GM12878 (cell line): Measurements from ENCODE around the gene KIAA2012. TPM values are rescaled to one million over a fixed set of nuclear protein-coding genes. Genes with fewer than 3 reads are reported as not detected.

Experiments
- ATAC-seq: fragments of 200-7000 bp; cut with Tn5 transposase; 3 replicates; pipeline ENCODE4 v1.9.1; 2020; ENCODE audit warnings: mild to moderate bottlenecking, moderate library complexity
- BruUV-seq: library from RNA; stranded (reverse); fragments of 400-500 nt; replicated peaks from 2 replicates; lab custom pipeline; 2021; lab: Mats Ljungman, UMichigan
- CTCF ChIA-PET: fragments of 300-600 bp; sonication (Branson Sonifier 250); formaldehyde crosslinking; extraction: SDS; loops from one replicate; lab custom pipeline; 2021; ENCODE audit warnings: inconsistent platforms; lab: Yijun Ruan, JAX
- POLR2A ChIA-PET: fragments of 350-600 bp; formaldehyde crosslinking; extraction: SDS; loops from one replicate; lab custom pipeline; 2021; ENCODE audit warnings: inconsistent platforms; lab: Charles Lee
- RAD21 ChIA-PET: fragments of 300-600 bp; sonication (Branson Sonifier 250); formaldehyde crosslinking; loops from one replicate; lab custom pipeline; 2023; ENCODE audit warnings: antibody characterized with exemption; ENCODE audit not compliant: unreplicated experiment; lab: Charles Lee
- SMC1A ChIA-PET: fragments of 300-600 bp; sonication (Branson Sonifier 250); formaldehyde crosslinking; loops from one replicate; lab custom pipeline; 2023; ENCODE audit not compliant: unreplicated experiment, uncharacterized antibody; lab: Charles Lee
- DNase-seq: peaks from one replicate; pipeline ENCODE4 v3.0.0-alpha.2; 2011; ENCODE audit warnings: low read depth, low spot score
- FAIRE-seq: peaks from 3 replicates; lab custom pipeline; 2011; peaks lifted over from hg19 to GRCh38; lab: Jason Lieb, UNC
- H2AFZ ChIP-seq: 2 replicates; pipeline ENCODE4 v1.6.0; 2011; ENCODE audit warnings: low read depth, low read length, control low read depth; ENCODE audit not compliant: control insufficient read depth
- H3K27ac ChIP-seq: 2 replicates; pipeline ENCODE4 v1.5.1; 2011; ENCODE audit warnings: control low read depth; ENCODE audit not compliant: control insufficient read depth, insufficient read depth
- H3K27me3 ChIP-seq, 2 experiments: replicated peaks in 1 of 2; 2 replicates each; pipeline versions ENCODE4 v1.6.0 to v1.6.1; 2011; ENCODE audit warnings: low read length in 1 of 2; ENCODE audit not compliant: control insufficient read depth in 2 of 2, insufficient read depth in 2 of 2
- H3K36me3 ChIP-seq, 2 experiments: 2 replicates each; pipeline ENCODE4 v1.5.1; 2011; ENCODE audit warnings: low read length in 1 of 2; ENCODE audit not compliant: control insufficient read depth in 2 of 2, insufficient read depth in 2 of 2
- H3K4me1 ChIP-seq: 2 replicates; pipeline ENCODE4 v1.6.1; 2011; ENCODE audit warnings: mild to moderate bottlenecking, low read length, moderate library complexity, mixed read lengths; ENCODE audit not compliant: control insufficient read depth, insufficient read depth
- H3K4me2 ChIP-seq: 2 replicates; pipeline ENCODE4 v1.6.0; 2011; ENCODE audit warnings: control low read depth; ENCODE audit not compliant: control insufficient read depth, insufficient read depth
- H3K4me3 ChIP-seq: fragments of 200-600 bp; sonication (generic); 2 replicates; pipeline ENCODE4 v1.5.1; 2016
- H3K79me2 ChIP-seq: 2 replicates; pipeline ENCODE4 v1.6.0; 2011; ENCODE audit warnings: low read length; ENCODE audit not compliant: control insufficient read depth, insufficient read depth
- H3K9ac ChIP-seq: 2 replicates; pipeline ENCODE4 v1.8.0; 2011; ENCODE audit warnings: low read length, control low read depth, mixed read lengths; ENCODE audit not compliant: control insufficient read depth, insufficient read depth
- H3K9me3 ChIP-seq: replicated peaks from 3 replicates; pipeline ENCODE4 v1.5.1; 2011; ENCODE audit warnings: mild to moderate bottlenecking, low read length; ENCODE audit not compliant: control insufficient read depth, insufficient read depth
- H4K20me1 ChIP-seq: 2 replicates; pipeline ENCODE4 v1.6.0; 2011; ENCODE audit not compliant: control insufficient read depth, insufficient read depth
- ASH2L ChIP-seq: fragments of 300-600, 200-600 bp; sonication (generic); IDR thresholded peaks from 2 replicates; pipeline ENCODE4 v1.6.1; 2017; ENCODE audit warnings: low read depth, mild to moderate bottlenecking, borderline replicate concordance
- ATF7 ChIP-seq: fragments of 450-650 bp; IDR thresholded peaks from 2 replicates; pipeline ENCODE4 v1.6.1; 2016; ENCODE audit warnings: low read depth, mild to moderate bottlenecking
- BMI1 ChIP-seq: fragments of 450-650 bp; IDR thresholded peaks from 2 replicates; pipeline ENCODE4 v1.6.1; 2016; ENCODE audit warnings: mild to moderate bottlenecking, moderate library complexity, borderline replicate concordance
- CREM ChIP-seq: IDR thresholded peaks from 2 replicates; pipeline ENCODE4 v1.6.1; 2014; ENCODE audit warnings: antibody characterized with exemption, low read depth
- ESRRA ChIP-seq: IDR thresholded peaks from 2 replicates; pipeline ENCODE4 v1.6.1; 2012; ENCODE audit warnings: mild to moderate bottlenecking, low read length, improper control_type of control experiment
- IRF5 ChIP-seq: fragments of 450-650 bp; IDR thresholded peaks from 2 replicates; pipeline ENCODE4 v1.6.1; 2017; ENCODE audit warnings: borderline replicate concordance
- LARP7 ChIP-seq: fragments of 450-650 bp; IDR thresholded peaks from 2 replicates; pipeline ENCODE4 v1.6.1; 2017; ENCODE audit warnings: mild to moderate bottlenecking
- NBN ChIP-seq: fragments of 450-650 bp; IDR thresholded peaks from 2 replicates; pipeline ENCODE4 v1.6.1; 2016
- NFYB ChIP-seq: IDR thresholded peaks from 2 replicates; pipeline ENCODE4 v1.6.1; 2011; ENCODE audit warnings: low read depth, mild to moderate bottlenecking, low read length, improper control_type of control experiment, moderate library complexity; ENCODE audit not compliant: insufficient read depth
- RB1 ChIP-seq: fragments of 450-650 bp; formaldehyde crosslinking; IDR thresholded peaks from 2 replicates; pipeline ENCODE4 v1.6.1; 2017; ENCODE audit warnings: mild to moderate bottlenecking, borderline replicate concordance
- SMAD1 ChIP-seq: fragments of 450-650 bp; IDR thresholded peaks from 2 replicates; pipeline ENCODE4 v1.6.1; 2018; ENCODE audit warnings: mild to moderate bottlenecking, low read depth; ENCODE audit not compliant: partially characterized antibody
- SP1 ChIP-seq: IDR thresholded peaks from one replicate; pipeline ENCODE4 v1.6.1; 2011; ENCODE audit warnings: low read depth, low read length
- SRF ChIP-seq, 2 experiments: IDR thresholded peaks; 2 replicates each; pipeline ENCODE4 v1.6.1; 2011; ENCODE audit warnings: low read depth in 2 of 2, low read length in 2 of 2, mild to moderate bottlenecking in 1 of 2, moderate library complexity in 1 of 2
- SUPT20H ChIP-seq: IDR thresholded peaks from 2 replicates; pipeline ENCODE4 v1.6.1; 2011; ENCODE audit warnings: low read depth, mild to moderate bottlenecking, low read length, moderate library complexity, borderline replicate concordance; ENCODE audit not compliant: control insufficient read depth
- YBX1 ChIP-seq: fragments of 450-650 bp; IDR thresholded peaks from 2 replicates; pipeline ENCODE4 v1.6.1; 2016; ENCODE audit warnings: antibody characterized with exemption
- ZNF274 ChIP-seq: IDR thresholded peaks from one replicate; pipeline ENCODE4 v1.8.0; 2011; ENCODE audit not compliant: insufficient read length, insufficient read depth
- ZNF592 ChIP-seq: fragments of 450-650 bp; IDR thresholded peaks from 2 replicates; pipeline ENCODE4 v1.6.1; 2017; ENCODE audit warnings: mild to moderate bottlenecking, moderate library complexity
- WGBS: methylation state at CpG from one replicate; pipeline ENCODE4 v1.1.6; 2016; ENCODE audit warnings: low lambda C conversion rate; ENCODE audit not compliant: insufficient replicate concordance, insufficient coverage; ENCODE audit errors: missing lambda C conversion rate; 5-methylcytosine and 5-hydroxymethylcytosine counted together
- in situ Hi-C: fragments of 300-500 bp; cut with MboI; formaldehyde crosslinking; loops from 9 replicates; pipeline ENCODE4 v1.14.3; 2018; ENCODE audit warnings: mixed read lengths
- intact Hi-C: fragments of 100-400 bp; cut with micrococcal nuclease; formaldehyde crosslinking; loops from one replicate; pipeline ENCODE4 v1.14.2; 2022; ENCODE audit not compliant: unreplicated experiment
- polyA plus RNA-seq, 11 experiments: library from polyadenylated mRNA; depleted of rRNA in 4 of 11; unstranded in 6 of 11; stranded (reverse) in 5 of 11; fragments of >200 nt; fragmentation: Nextera tagmentation in 4 of 11; fragmentation: Illumina TruSeq in 1 of 11; extraction: Ambion mirVana in 4 of 11; extraction: Trizol in 1 of 11; gene quantifications; 1 replicate in 1 of 11; 2 replicates in 10 of 11; pipeline versions ENCODE4 v1.2.1 to v1.2.3, GENCODE V29; 2011 to 2016; ENCODE audit warnings: inconsistent platforms in 2 of 11, missing spikeins in 2 of 11, low read depth in 1 of 11
- total RNA-seq, 4 experiments: library from RNA; depleted of rRNA in 3 of 4; stranded (reverse); fragments of >200 nt in 3 of 4; fragmentation: Illumina TruSeq in 1 of 4; extraction: Trizol in 1 of 4; gene quantifications; 2 replicates each; pipeline versions ENCODE4 v1.2.1 to v1.2.3, GENCODE V29; 2013 to 2021
- TF ChIP-seq, protein P1 (sequence below): fragments of 450-650 bp; IDR thresholded peaks from 2 replicates; pipeline ENCODE4 v1.6.1; 2017; ENCODE audit warnings: antibody characterized with exemption, mild to moderate bottlenecking, moderate library complexity

Gene KIAA2012
- total and polyA plus RNA-seq, 10 of the 15 experiments (the other 5 are each of a cell fraction or from before 2014, with no cell fraction given) = 0.03 TPM; not detected in 9

- SMC1A ChIA-PET = interaction anchor here (0.6 to 1.2 kb wide), 2 partner anchors 324 to 774 kb away, joined by 4 read pairs; no protein-coding TSS in a partner anchor
- BruUV-seq = no TSS peak
- intact Hi-C loops = no loop called here
- Histone ChIP-seq H3K27me3 (no peaks in the 10 kb centered on the region; a peak in 1 of 4 replicates), H3K4me2 (no peak overlapping the region), H3K36me3 (no peaks in the 10 kb centered on the region), H3K79me2 (no peaks in the 10 kb centered on the region), H3K27ac (no peak overlapping the region), H3K4me1 (no peaks in the 10 kb centered on the region), H3K4me3 (no peak overlapping the region), H2AFZ (no peak overlapping the region), H4K20me1 (no peaks in the 10 kb centered on the region), H3K9ac (no peak overlapping the region), H3K9me3 (no peaks in the 10 kb centered on the region)
- DNase-seq (no peak), FAIRE-seq (no peak), ATAC-seq (no peak)
- WGBS = 48% methylated on average over 2 of the region's 2 CpGs
- TF ChIP-seq ESRRA (no peak), ZNF592 (no peak), NFYB (no peak), YBX1 (no peak), SUPT20H (no peak), BMI1 (no peak), ASH2L (no peak), SMAD1 (no peak), ATF7 (no peak), ZNF274 (no peak), LARP7 (no peak), IRF5 (no peak), SRF (IDR thresholded peaks at IDR 0.05; ENCODE audit: low read depth in 2 of 2, low read length in 2 of 2) (no peak), NBN (no peak), CREM (no peak), RB1 (no peak), SP1 (no peak)
- TF ChIP-seq, protein P1, sequence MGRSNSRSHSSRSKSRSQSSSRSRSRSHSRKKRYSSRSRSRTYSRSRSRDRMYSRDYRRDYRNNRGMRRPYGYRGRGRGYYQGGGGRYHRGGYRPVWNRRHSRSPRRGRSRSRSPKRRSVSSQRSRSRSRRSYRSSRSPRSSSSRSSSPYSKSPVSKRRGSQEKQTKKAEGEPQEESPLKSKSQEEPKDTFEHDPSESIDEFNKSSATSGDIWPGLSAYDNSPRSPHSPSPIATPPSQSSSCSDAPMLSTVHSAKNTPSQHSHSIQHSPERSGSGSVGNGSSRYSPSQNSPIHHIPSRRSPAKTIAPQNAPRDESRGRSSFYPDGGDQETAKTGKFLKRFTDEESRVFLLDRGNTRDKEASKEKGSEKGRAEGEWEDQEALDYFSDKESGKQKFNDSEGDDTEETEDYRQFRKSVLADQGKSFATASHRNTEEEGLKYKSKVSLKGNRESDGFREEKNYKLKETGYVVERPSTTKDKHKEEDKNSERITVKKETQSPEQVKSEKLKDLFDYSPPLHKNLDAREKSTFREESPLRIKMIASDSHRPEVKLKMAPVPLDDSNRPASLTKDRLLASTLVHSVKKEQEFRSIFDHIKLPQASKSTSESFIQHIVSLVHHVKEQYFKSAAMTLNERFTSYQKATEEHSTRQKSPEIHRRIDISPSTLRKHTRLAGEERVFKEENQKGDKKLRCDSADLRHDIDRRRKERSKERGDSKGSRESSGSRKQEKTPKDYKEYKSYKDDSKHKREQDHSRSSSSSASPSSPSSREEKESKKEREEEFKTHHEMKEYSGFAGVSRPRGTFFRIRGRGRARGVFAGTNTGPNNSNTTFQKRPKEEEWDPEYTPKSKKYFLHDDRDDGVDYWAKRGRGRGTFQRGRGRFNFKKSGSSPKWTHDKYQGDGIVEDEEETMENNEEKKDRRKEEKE = no peak
- CTCF ChIA-PET = interaction anchor here (0.8 kb wide), 1 partner anchor 11 kb away, joined by 3 read pairs; no protein-coding TSS in a partner anchor
- RAD21 ChIA-PET = no interaction called here
- in situ Hi-C loops = loop anchor here (10.0 kb wide), 1 partner anchor 520 kb away; no protein-coding TSS in a partner anchor
- POLR2A ChIA-PET = no interaction called here
Observed at GRCh38 chr2:202184557-202184956, 111.5 kb downstream of the KIAA2012 start.
